ENCODE measurements around the gene KREMEN2.
A peak's percentile ranks its signal among the peaks of the same experiment; 100 is the strongest.

Gene KREMEN2

GRCh38 chr16:2977440-2977839 is 13.4 kb downstream of the KREMEN2 start:
- no peak for DNase-seq (ENCODE audit: low read depth in 2 of 2, low spot score in 1 of 2)

GRCh38 chr16:2979669-2980226 is 15.7 kb downstream of the KREMEN2 start:
- no peak for DNase-seq (ENCODE audit: low read depth in 2 of 2, low spot score in 1 of 2)

GRCh38 chr16:2980227-2981176 is 16.4 kb downstream of the KREMEN2 start, which contains the start of gene PKMYT1:
Gene PKMYT1 (minus strand): TSS chr16:2980446. CDS start chr16:2979657, 789 bp downstream.
- peak; percentile 91 for DNase-seq (ENCODE audit: low read depth in 2 of 2, low spot score in 1 of 2)

GRCh38 chr16:2981177-2981898 is 17.3 kb downstream of the KREMEN2 start:
- no peak for DNase-seq (ENCODE audit: low read depth in 2 of 2, low spot score in 1 of 2)

GRCh38 chr16:2981899-2982250 is 17.8 kb downstream of the KREMEN2 start:
- DNase-seq (ENCODE audit: low read depth in 2 of 2, low spot score in 1 of 2): no peak

- no peak for DNase-seq (ENCODE audit: low read depth in 2 of 2, low spot score in 1 of 2)
Observed at GRCh38 chr16:2982402-2982801, 18.3 kb downstream of the KREMEN2 start.

- peak; percentile 46 to 52 for DNase-seq (ENCODE audit: low read depth in 2 of 2, low spot score in 1 of 2)
Observed at GRCh38 chr16:2983706-2984136, 19.6 kb downstream of the KREMEN2 start.

GRCh38 chr16:2985462-2985861 is 21.4 kb downstream of the KREMEN2 start:
- no peak for DNase-seq (ENCODE audit: low read depth in 2 of 2, low spot score in 1 of 2)

GRCh38 chr16:2985893-2986355 is 21.8 kb downstream of the KREMEN2 start:
- no peak for DNase-seq (ENCODE audit: low read depth in 2 of 2, low spot score in 1 of 2)

- DNase-seq (ENCODE audit: low read depth in 2 of 2, low spot score in 1 of 2): no peak
Observed at GRCh38 chr16:2986623-2987188, 22.6 kb downstream of the KREMEN2 start.

GRCh38 chr16:2987286-2987685 is 23.2 kb downstream of the KREMEN2 start:
- DNase-seq (ENCODE audit: low read depth in 2 of 2, low spot score in 1 of 2): no peak

GRCh38 chr16:2987833-2988232 is 23.8 kb downstream of the KREMEN2 start:
- DNase-seq (ENCODE audit: low read depth in 2 of 2, low spot score in 1 of 2): no peak

GRCh38 chr16:2988590-2989099 is 24.6 kb downstream of the KREMEN2 start:
- DNase-seq (ENCODE audit: low read depth in 2 of 2, low spot score in 1 of 2): no peak

GRCh38 chr16:2990891-2991290 is 26.8 kb downstream of the KREMEN2 start:
- no peak for DNase-seq (ENCODE audit: low read depth in 2 of 2, low spot score in 1 of 2)

GRCh38 chr16:2991566-2992261 is 27.6 kb downstream of the KREMEN2 start:
- DNase-seq (ENCODE audit: low read depth in 2 of 2, low spot score in 1 of 2): no peak

GRCh38 chr16:2992383-2993081 is 28.5 kb downstream of the KREMEN2 start:
- no peak for DNase-seq (ENCODE audit: low read depth in 2 of 2, low spot score in 1 of 2)

GRCh38 chr16:2996298-2996697 is 32.2 kb downstream of the KREMEN2 start:
- DNase-seq (ENCODE audit: low read depth in 2 of 2, low spot score in 1 of 2): no peak

- no peak for DNase-seq (ENCODE audit: low read depth in 2 of 2, low spot score in 1 of 2)
Observed at GRCh38 chr16:2999929-3000328, 35.9 kb downstream of the KREMEN2 start.

GRCh38 chr16:3000540-3000939 is 36.5 kb downstream of the KREMEN2 start:
- no peak for DNase-seq (ENCODE audit: low read depth in 2 of 2, low spot score in 1 of 2)

GRCh38 chr16:3001316-3001715 is 37.2 kb downstream of the KREMEN2 start:
- DNase-seq (ENCODE audit: low read depth in 2 of 2, low spot score in 1 of 2): no peak

Measured in stimulated activated CD8-positive, alpha-beta memory T cell treated with anti-CD3 and anti-CD28 coated beads, Interleukin-4, amount 100 ng/mL, for 1 hour (primary cell).